Right cardiac atrium (tissue), 5 donors: ENCODE data around the gene BAIAP3. TPM values are rescaled to one million over a fixed set of nuclear protein-coding genes. Genes with fewer than 3 reads are reported as not detected.

Experiments used
- ATAC-seq, 2 donors: fragments of 200-7000 bp; cut with Tn5 transposase; one replicate each; pipeline versions ENCODE4 v1.8.0 to v1.9.1; 2020; ENCODE audit warnings: moderate library complexity in 2 of 2, mild to moderate bottlenecking in 1 of 2
- DNase-seq, 3 donors: peaks; one replicate each; pipeline ENCODE4 v3.0.0-alpha.2; 2020
- H3K27ac ChIP-seq: one replicate; pipeline ENCODE4 v1.5.1; 2013; ENCODE audit warnings: mild to moderate bottlenecking, low read length, control low read depth, moderate library complexity
- H3K27me3 ChIP-seq: one replicate; pipeline ENCODE4 v1.6.1; 2013; ENCODE audit not compliant: control insufficient read depth, insufficient read depth
- H3K4me1 ChIP-seq: one replicate; pipeline ENCODE4 v1.6.1; 2013; ENCODE audit warnings: low read length; ENCODE audit not compliant: control insufficient read depth, insufficient read depth
- H3K4me3 ChIP-seq: one replicate; pipeline ENCODE4 v1.5.1; 2013; ENCODE audit warnings: low read length, control low read depth
- H3K9me3 ChIP-seq: one replicate; pipeline ENCODE4 v1.6.1; 2013; ENCODE audit warnings: low read length; ENCODE audit not compliant: control insufficient read depth
- WGBS: extraction: QIAGEN DNeasy Blood & Tissue Kit; methylation state at CpG from one replicate; pipeline ENCODE4 v1.1.7; 2013; 5-methylcytosine and 5-hydroxymethylcytosine counted together
- intact Hi-C, 4 donors: fragments of 100-400 bp; cut with DNase I; formaldehyde crosslinking; loops; one replicate each; pipeline versions ENCODE4 v1.11.0 to v1.14.0; 2022 to 2023
- long read RNA-seq, 4 donors: library from polyadenylated mRNA; unstranded; transcript quantifications; one replicate each; pipeline ENCODE4 v2.0.0, GENCODE V29; 2020 to 2021
- polyA plus RNA-seq: library from polyadenylated mRNA; stranded (reverse); fragments of 200-250 nt; gene quantifications from one replicate; pipeline ENCODE4 v1.2.3, GENCODE V29; 2013
- total RNA-seq, 4 donors: library from RNA; stranded (reverse); fragmentation: NEBNext Ultra II Directional; extraction: Animal tissue kit (Norgen Biotek cat#: 25700); gene quantifications; one replicate each; pipeline ENCODE4 v1.2.1, GENCODE V29; 2021
- donor health status: healthy with polysubstance abuse.
- donor health status: DM: no; HTN: yes; CAD: no.
- donor health status: DM: no; HTN: no; CAD: no.
- donor health status: DM: no; HTN: yes; CAD: no; lungs with severe emphysema.
- donor health status: DM: yes; HTN: yes; CAD: no.

The BAIAP3 gene
- total RNA-seq (1 to 10 TPM in 3 of 4 donors, under 1 TPM in 1; 0.53 to 2.7 (median 2.0) TPM), polyA plus RNA-seq (1.6 TPM)
- long read RNA-seq, donor 1, partial matches to known transcripts = 4 of 5 reads
- long read RNA-seq, donor 1, other reads (novel, unspliced or antisense) = 1 of 5 reads
- long read RNA-seq, donor 2, partial matches to known transcripts = 4 of 4 reads
- long read RNA-seq, donor 2, other reads (novel, unspliced or antisense) = 0 of 4 reads
- long read RNA-seq, donor 3, partial matches to known transcripts = 2 of 2 reads
- long read RNA-seq, donor 3, other reads (novel, unspliced or antisense) = 0 of 2 reads
- long read RNA-seq, donor 4, partial matches to known transcripts = 3 of 4 reads
- long read RNA-seq, donor 4, other reads (novel, unspliced or antisense) = 0 of 4 reads

- H3K27ac ChIP-seq = no peak within 1 kb of the TSS
Observed at GRCh38 chr16:1333149-1333812, at the start of gene BAIAP3. BAIAP3 (plus strand) TSS chr16:1333645; CDS start chr16:1338550, 4,905 bp downstream.

GRCh38 chr16:1283996-1284616, 49.3 kb upstream of the BAIAP3 start:
- H3K27me3 ChIP-seq = no peaks in the 10 kb centered on the region
- 70% methylated on average over 16 of the region's 16 CpGs for WGBS
- no peaks in the 10 kb centered on the region for H3K4me1 ChIP-seq
- peak in 1 of 3 donors; percentile 27 for DNase-seq
- ATAC-seq = no peak
- intact Hi-C loops = no loop called here
- no peak overlapping the region for H3K27ac ChIP-seq
- H3K4me3 ChIP-seq = no peak overlapping the region
- H3K9me3 ChIP-seq = no peaks in the 10 kb centered on the region

More at GRCh38 chr16:1333149-1333812, at the start of gene BAIAP3:
- intact Hi-C loops = loop anchor here in 1 of 4 donors (10.0 kb wide), 1 partner anchor 62 kb away; no protein-coding TSS in a partner anchor
- Histone ChIP-seq H3K9me3 (no peaks in the 10 kb centered on the region), H3K27me3 (no peaks in the 10 kb centered on the region), H3K4me3 (peak within 1 kb of the TSS; percentile 49), H3K4me1 (no peaks in the 10 kb centered on the region)
- whole genome bisulfite sequencing = 4% methylated on average over 83 of the region's 83 CpGs
- ATAC-seq (peak; percentile 47 to 74), DNase-seq (peak in 2 of 3 donors; percentile 48 to 79)

- ATAC-seq (no peak), DNase-seq (peak in 1 of 3 donors; percentile 33)
- Histone ChIP-seq H3K27me3 (no peaks in the 10 kb centered on the region), H3K4me1 (no peaks in the 10 kb centered on the region), H3K4me3 (no peak overlapping the region), H3K9me3 (no peaks in the 10 kb centered on the region), H3K27ac (no peak overlapping the region)
- WGBS = 73% methylated on average over 38 of the region's 38 CpGs
- intact Hi-C loops = no loop called here
Observed at GRCh38 chr16:1285669-1286512, 47.6 kb upstream of the BAIAP3 start.

- intact Hi-C loops = no loop called here
- ATAC-seq (no peak), DNase-seq (peak in 1 of 3 donors; percentile 47)
- 82% methylated on average over 25 of the region's 25 CpGs for WGBS
- Histone ChIP-seq H3K27ac (no peak overlapping the region), H3K27me3 (no peaks in the 10 kb centered on the region), H3K4me1 (no peaks in the 10 kb centered on the region), H3K4me3 (no peak overlapping the region), H3K9me3 (no peaks in the 10 kb centered on the region)
Observed at GRCh38 chr16:1286513-1287094, 46.8 kb upstream of the BAIAP3 start.

- no peak overlapping the region for H3K27ac ChIP-seq
- ATAC-seq (peak; percentile 55 to 61), DNase-seq (peak in 2 of 3 donors; percentile 54 to 75)
- no peaks in the 10 kb centered on the region for H3K9me3 ChIP-seq
- intact Hi-C loops = no loop called here
- H3K4me3 ChIP-seq = no peak overlapping the region
- 36% methylated on average over 40 of the region's 40 CpGs for WGBS
- no peaks in the 10 kb centered on the region for H3K4me1 ChIP-seq
- no peaks in the 10 kb centered on the region for H3K27me3 ChIP-seq
Observed at GRCh38 chr16:1287982-1288670, 45.3 kb upstream of the BAIAP3 start.

- no peak overlapping the region for H3K27ac ChIP-seq
- no peak overlapping the region for H3K4me3 ChIP-seq
- WGBS = 28% methylated on average over 20 of the region's 20 CpGs
- H3K9me3 ChIP-seq = no peaks in the 10 kb centered on the region
- intact Hi-C loops = no loop called here
- H3K4me1 ChIP-seq = no peaks in the 10 kb centered on the region
- DNase-seq = peak in 1 of 3 donors; percentile 64
- peak in 1 of 2 donors; percentile 16 for ATAC-seq
- no peaks in the 10 kb centered on the region for H3K27me3 ChIP-seq
Observed at GRCh38 chr16:1288813-1289476, 44.5 kb upstream of the BAIAP3 start.

GRCh38 chr16:1289477-1289866, 44.0 kb upstream of the BAIAP3 start:
- ATAC-seq (no peak), DNase-seq (peak in 1 of 3 donors; percentile 32)
- Histone ChIP-seq H3K9me3 (no peaks in the 10 kb centered on the region), H3K27me3 (no peaks in the 10 kb centered on the region), H3K4me1 (no peaks in the 10 kb centered on the region), H3K4me3 (no peak overlapping the region), H3K27ac (no peak overlapping the region)
- intact Hi-C loops = no loop called here
- WGBS = 7% methylated on average over 17 of the region's 17 CpGs

GRCh38 chr16:1290063-1290501, 43.4 kb upstream of the BAIAP3 start:
- no peak overlapping the region for H3K4me3 ChIP-seq
- H3K27me3 ChIP-seq = no peaks in the 10 kb centered on the region
- no peaks in the 10 kb centered on the region for H3K4me1 ChIP-seq
- intact Hi-C loops = no loop called here
- peak in 1 of 3 donors; percentile 39 for DNase-seq
- WGBS = 29% methylated on average over 22 of the region's 22 CpGs
- no peaks in the 10 kb centered on the region for H3K9me3 ChIP-seq
- no peak for ATAC-seq
- no peak overlapping the region for H3K27ac ChIP-seq

GRCh38 chr16:1290860-1291575, 42.4 kb upstream of the BAIAP3 start:
- WGBS = 62% methylated on average over 29 of the region's 29 CpGs
- Histone ChIP-seq H3K4me1 (no peaks in the 10 kb centered on the region), H3K27ac (no peak overlapping the region), H3K4me3 (no peak overlapping the region), H3K9me3 (no peaks in the 10 kb centered on the region), H3K27me3 (no peaks in the 10 kb centered on the region)
- peak in 1 of 3 donors; percentile 24 for DNase-seq
- ATAC-seq = no peak
- intact Hi-C loops = no loop called here
